T-helper 2 cell treated with Interferon-gamma antibody and Interleukin-4, amounts not matched to agents 5 μg/mL and 100 μg/mL, for 36 hours (primary cell): ENCODE data around the gene MCM6.
"Not testable (repeated sequence)": the region's sequence is repeated elsewhere in the genome, so short reads cannot be mapped to it uniquely, and the experiment has no call there.

Experiments used
- DNase-seq: peaks from one replicate; pipeline ENCODE4 v3.0.0; 2021; ENCODE audit warnings: low spot score
- H3K27ac Mint-ChIP-seq: one replicate; pipeline ENCODE4 v1.8.0; 2021; ENCODE audit warnings: mild to moderate bottlenecking, mixed read lengths
- H3K27me3 Mint-ChIP-seq: one replicate; pipeline ENCODE4 v1.8.0; 2021; ENCODE audit warnings: low read depth, mixed read lengths
- H3K36me3 Mint-ChIP-seq: one replicate; pipeline ENCODE4 v1.8.0; 2021; ENCODE audit warnings: low read depth, mixed read lengths
- H3K4me1 Mint-ChIP-seq: one replicate; pipeline ENCODE4 v1.8.0; 2021; ENCODE audit warnings: low read depth, mixed read lengths
- H3K4me3 Mint-ChIP-seq: one replicate; pipeline ENCODE4 v1.8.0; 2022; ENCODE audit warnings: mild to moderate bottlenecking, moderate library complexity, mixed read lengths
- H3K9me3 Mint-ChIP-seq: one replicate; pipeline ENCODE4 v1.8.0; 2021; ENCODE audit warnings: mixed read lengths

MCM6 gene

DNA sequence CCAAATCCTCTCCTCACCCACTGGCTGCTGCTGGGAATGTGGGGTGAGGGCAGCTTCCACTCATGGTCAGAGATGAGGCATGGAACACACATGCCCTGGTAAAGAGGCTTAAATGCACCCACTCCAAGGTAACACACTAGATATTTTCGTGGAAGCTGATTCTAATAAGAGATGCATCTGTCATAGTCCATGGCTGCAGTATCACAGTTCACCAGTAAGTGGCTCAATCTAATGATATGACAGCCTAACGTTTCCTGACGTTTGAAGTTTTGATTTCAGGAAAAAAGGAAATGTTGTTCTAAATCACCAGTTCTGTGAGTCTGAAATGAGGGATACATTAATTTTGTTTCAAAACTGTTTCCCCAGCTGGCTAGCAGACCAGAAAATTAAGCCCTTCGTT is 77.5 kb downstream of the MCM6 start:
- Mint-ChIP-seq H3K4me1 (peaks cover 12% of the 10 kb centered on the region), H3K27me3 (no peaks in the 10 kb centered on the region), H3K36me3 (peaks cover 27% of the 10 kb centered on the region), H3K4me3 (no peak overlapping the region), H3K9me3 (peaks cover 17% of the 10 kb centered on the region), H3K27ac (no peak overlapping the region)
- DNase-seq: no peak

DNA sequence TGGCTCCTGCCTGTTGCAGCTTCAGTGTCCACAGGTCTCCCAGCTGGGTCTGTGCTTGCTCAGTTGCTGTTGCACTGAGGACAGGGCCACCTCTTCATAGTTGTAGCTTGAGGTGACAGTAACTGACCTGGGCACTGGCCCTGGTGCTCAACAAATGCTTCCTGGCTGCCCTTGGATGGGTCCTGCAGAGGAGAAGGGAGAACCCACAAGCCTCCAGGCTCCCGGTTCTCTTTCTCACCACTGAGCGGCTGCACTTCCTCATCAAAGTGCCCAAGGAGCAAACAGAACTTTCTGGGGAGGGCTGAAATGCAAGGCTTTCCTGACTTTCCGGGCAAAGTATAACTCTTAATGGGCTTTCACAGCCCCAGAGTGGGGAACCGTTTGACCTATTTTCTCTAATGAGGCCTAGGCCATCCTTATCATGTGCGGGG is 78.0 kb downstream of the MCM6 start:
- H3K4me3 Mint-ChIP-seq: no peak overlapping the region
- H3K36me3 Mint-ChIP-seq: peaks cover 27% of the 10 kb centered on the region
- DNase-seq: no peak
- H3K4me1 Mint-ChIP-seq: peaks cover 12% of the 10 kb centered on the region
- H3K27me3 Mint-ChIP-seq: no peaks in the 10 kb centered on the region
- peaks cover 17% of the 10 kb centered on the region for H3K9me3 Mint-ChIP-seq
- no peak overlapping the region for H3K27ac Mint-ChIP-seq

- H3K4me1 Mint-ChIP-seq: peaks cover 12% of the 10 kb centered on the region
- no peak overlapping the region for H3K27ac Mint-ChIP-seq
- peaks cover 17% of the 10 kb centered on the region for H3K9me3 Mint-ChIP-seq
- no peak overlapping the region for H3K4me3 Mint-ChIP-seq
- no peaks in the 10 kb centered on the region for H3K27me3 Mint-ChIP-seq
- peak; percentile 70 for DNase-seq
- peaks cover 24% of the 10 kb centered on the region for H3K36me3 Mint-ChIP-seq
These were observed 78.6 kb downstream of the MCM6 start for GRCh38 chr2:135797497-135798274.

- Mint-ChIP-seq H3K9me3 (peaks cover 11% of the 10 kb centered on the region), H3K27me3 (no peaks in the 10 kb centered on the region), H3K4me3 (no peak overlapping the region), H3K27ac (no peak overlapping the region), H3K4me1 (peaks cover 17% of the 10 kb centered on the region), H3K36me3 (peaks cover 16% of the 10 kb centered on the region)
- no peak for DNase-seq
These were observed 79.6 kb downstream of the MCM6 start for GRCh38 chr2:135796606-135797005.

- H3K36me3 Mint-ChIP-seq, H3K4me3 Mint-ChIP-seq, H3K9me3 Mint-ChIP-seq, H3K27me3 Mint-ChIP-seq, H3K27ac Mint-ChIP-seq, DNase-seq: not testable (repeated sequence)
- peaks cover 17% of the 10 kb centered on the region for H3K4me1 Mint-ChIP-seq
These were observed 80.6 kb downstream of the MCM6 start for GRCh38 chr2:135795641-135796040.

GRCh38 chr2:135792401-135793150 is 83.7 kb downstream of the MCM6 start:
- H3K9me3 Mint-ChIP-seq: no peaks in the 10 kb centered on the region
- H3K36me3 Mint-ChIP-seq: peaks cover 2% of the 10 kb centered on the region
- no peak overlapping the region for H3K27ac Mint-ChIP-seq
- H3K27me3 Mint-ChIP-seq: no peaks in the 10 kb centered on the region
- no peak for DNase-seq
- H3K4me1 Mint-ChIP-seq: peaks cover 15% of the 10 kb centered on the region
- no peak overlapping the region for H3K4me3 Mint-ChIP-seq

GRCh38 chr2:135791418-135792190 is 84.6 kb downstream of the MCM6 start:
- H3K27me3 Mint-ChIP-seq: no peaks in the 10 kb centered on the region
- no peak for DNase-seq
- peaks cover 9% of the 10 kb centered on the region for H3K36me3 Mint-ChIP-seq
- no peak overlapping the region for H3K4me3 Mint-ChIP-seq
- peaks cover 12% of the 10 kb centered on the region for H3K4me1 Mint-ChIP-seq
- no peaks in the 10 kb centered on the region for H3K9me3 Mint-ChIP-seq
- H3K27ac Mint-ChIP-seq: peak overlapping the region; percentile 29

GRCh38 chr2:135790423-135790822 is 85.8 kb downstream of the MCM6 start:
- DNase-seq: no peak
- Mint-ChIP-seq H3K36me3 (peaks cover 15% of the 10 kb centered on the region), H3K4me1 (peaks cover 12% of the 10 kb centered on the region), H3K27me3 (no peaks in the 10 kb centered on the region), H3K27ac (no peak overlapping the region), H3K4me3 (no peak overlapping the region), H3K9me3 (no peaks in the 10 kb centered on the region)
